H9 (cell line): ENCODE results near the gene PDS5B. TPM values are rescaled to one million over a fixed set of nuclear protein-coding genes. Genes with fewer than 3 reads are reported as not detected.

ENCODE experiments used
- DNase-seq: peaks from one replicate; pipeline ENCODE4 v3.0.0-alpha.2; 2017
- H2AFZ ChIP-seq: one replicate; pipeline ENCODE4 v1.6.1; 2013; ENCODE audit warnings: mild to moderate bottlenecking, low read length, control low read depth, moderate library complexity
- H2AK5ac ChIP-seq: 2 replicates; pipeline ENCODE4 v1.6.1; 2013; ENCODE audit warnings: low read length, control low read depth, mixed read lengths; ENCODE audit not compliant: insufficient read length
- H2BK120ac ChIP-seq: one replicate; pipeline ENCODE4 v1.6.1; 2013; ENCODE audit warnings: low read depth, mild to moderate bottlenecking, low read length, control low read depth, inconsistent platforms; ENCODE audit not compliant: poor library complexity, severe bottlenecking
- H2BK12ac ChIP-seq: 2 replicates; pipeline ENCODE4 v1.6.1; 2013; ENCODE audit warnings: low read length, control low read depth, mixed read lengths, low read depth; ENCODE audit not compliant: insufficient read length
- H2BK15ac ChIP-seq: 2 replicates; pipeline ENCODE4 v1.6.1; 2013; ENCODE audit warnings: low read depth, low read length, control low read depth
- H2BK20ac ChIP-seq: one replicate; pipeline ENCODE4 v1.6.1; 2013; ENCODE audit warnings: low read depth, mild to moderate bottlenecking, low read length, control low read depth, inconsistent platforms; ENCODE audit not compliant: poor library complexity, severe bottlenecking
- H2BK5ac ChIP-seq: 2 replicates; pipeline ENCODE4 v1.6.1; 2013; ENCODE audit warnings: low read length, control low read depth, mixed read lengths; ENCODE audit not compliant: insufficient read length
- H3K14ac ChIP-seq: 2 replicates; pipeline ENCODE4 v1.6.1; 2013; ENCODE audit warnings: low read length, control low read depth; ENCODE audit not compliant: insufficient read depth
- H3K18ac ChIP-seq: 2 replicates; pipeline ENCODE4 v1.6.1; 2013; ENCODE audit warnings: low read depth, mild to moderate bottlenecking, mixed read lengths, low read length, control low read depth; ENCODE audit not compliant: insufficient read length
- H3K23ac ChIP-seq: 2 replicates; pipeline ENCODE4 v1.6.1; 2013; ENCODE audit warnings: low read length, control low read depth, mixed read lengths, low read depth; ENCODE audit not compliant: insufficient read length
- H3K23me2 ChIP-seq: 2 replicates; pipeline ENCODE4 v1.6.1; 2013; ENCODE audit warnings: low read depth, mild to moderate bottlenecking, mixed read lengths, low read length, control low read depth; ENCODE audit not compliant: insufficient read length, poor library complexity, severe bottlenecking
- H3K27ac ChIP-seq: 2 replicates; pipeline ENCODE4 v1.5.1; 2013; ENCODE audit warnings: low read length, control low read depth, mixed read lengths, low read depth; ENCODE audit not compliant: insufficient read length
- H3K27me3 ChIP-seq: 2 replicates; pipeline ENCODE4 v1.6.1; 2013; ENCODE audit warnings: low read length, control low read depth, inconsistent platforms; ENCODE audit not compliant: insufficient read depth
- H3K4ac ChIP-seq: 2 replicates; pipeline ENCODE4 v1.6.1; 2013; ENCODE audit warnings: low read depth, mild to moderate bottlenecking, control low read depth, inconsistent platforms, low read length, moderate library complexity
- H3K4me1 ChIP-seq: 2 replicates; pipeline ENCODE4 v1.6.1; 2013; ENCODE audit warnings: low read length, control low read depth, inconsistent platforms; ENCODE audit not compliant: insufficient read depth
- H3K4me2 ChIP-seq: 2 replicates; pipeline ENCODE4 v1.6.1; 2013; ENCODE audit warnings: low read length, control low read depth, mixed read lengths; ENCODE audit not compliant: insufficient read length, insufficient read depth
- H3K56ac ChIP-seq: 2 replicates; pipeline ENCODE4 v1.6.1; 2013; ENCODE audit warnings: low read depth, mild to moderate bottlenecking, mixed read lengths, low read length, control low read depth; ENCODE audit not compliant: insufficient read length
- H3K79me1 ChIP-seq: 2 replicates; pipeline ENCODE4 v1.6.1; 2013; ENCODE audit warnings: low read depth, mild to moderate bottlenecking, moderate library complexity, low read length, control low read depth, inconsistent platforms; ENCODE audit not compliant: insufficient read depth, poor library complexity, severe bottlenecking
- H3K79me2 ChIP-seq: 2 replicates; pipeline ENCODE4 v1.6.1; 2013; ENCODE audit warnings: low read length, control low read depth, inconsistent platforms; ENCODE audit not compliant: insufficient read depth
- H3K9ac ChIP-seq: 2 replicates; pipeline ENCODE4 v1.6.1; 2013; ENCODE audit warnings: low read length, control low read depth, mixed read lengths; ENCODE audit not compliant: insufficient read length; ENCODE audit errors: extremely low read depth
- H3K9me3 ChIP-seq: one replicate; pipeline ENCODE4 v1.6.1; 2013; ENCODE audit warnings: low read depth, low read length, inconsistent platforms; ENCODE audit not compliant: control insufficient read depth
- H3T11ph ChIP-seq: one replicate; pipeline ENCODE4 v1.6.1; 2013; ENCODE audit warnings: mild to moderate bottlenecking, low read length, control low read depth, inconsistent platforms
- H4K20me1 ChIP-seq: one replicate; pipeline ENCODE4 v1.6.1; 2013; ENCODE audit not compliant: control insufficient read depth, insufficient read length, insufficient read depth
- H4K5ac ChIP-seq: 2 replicates; pipeline ENCODE4 v1.6.1; 2013; ENCODE audit warnings: low read depth, mild to moderate bottlenecking, mixed read lengths, low read length, control low read depth; ENCODE audit not compliant: insufficient read length
- H4K8ac ChIP-seq: replicated peaks from 2 replicates; pipeline ENCODE4 v1.6.1; 2013; ENCODE audit warnings: low read length, control low read depth, mixed read lengths, low read depth; ENCODE audit not compliant: insufficient read length
- H4K91ac ChIP-seq: 2 replicates; pipeline ENCODE4 v1.6.1; 2013; ENCODE audit warnings: low read depth, mild to moderate bottlenecking, moderate library complexity, mixed read lengths, low read length, control low read depth; ENCODE audit not compliant: insufficient read length
- H3K27ac Mint-ChIP-seq, 3 experiments: 2 replicates in 2 of 3; 3 replicates in 1 of 3; pipeline ENCODE4 v1.8.0; 2020 to 2021; ENCODE audit warnings: mixed read lengths in 3 of 3, mild to moderate bottlenecking in 1 of 3, moderate library complexity in 1 of 3
- H3K27me3 Mint-ChIP-seq: 2 replicates; pipeline ENCODE4 v1.8.0; 2021; ENCODE audit warnings: low read depth, mild to moderate bottlenecking, moderate library complexity, mixed read lengths
- H3K36me3 Mint-ChIP-seq, 3 experiments: 2 replicates in 2 of 3; 3 replicates in 1 of 3; pipeline ENCODE4 v1.8.0; 2020 to 2021; ENCODE audit warnings: low read depth in 3 of 3, mixed read lengths in 3 of 3; ENCODE audit not compliant: insufficient read depth in 1 of 3
- H3K4me1 Mint-ChIP-seq, 2 experiments: 2 replicates each; pipeline ENCODE4 v1.8.0; 2020; ENCODE audit warnings: mixed read lengths in 2 of 2
- H3K4me3 Mint-ChIP-seq, 2 experiments: 2 replicates in 1 of 2; 3 replicates in 1 of 2; pipeline ENCODE4 v1.8.0; 2020 to 2021; ENCODE audit warnings: mild to moderate bottlenecking in 2 of 2, mixed read lengths in 2 of 2, moderate library complexity in 1 of 2
- H3K9me3 Mint-ChIP-seq, 2 experiments: 2 replicates in 1 of 2; 3 replicates in 1 of 2; pipeline ENCODE4 v1.8.0; 2020; ENCODE audit warnings: mild to moderate bottlenecking in 2 of 2, mixed read lengths in 2 of 2, moderate library complexity in 1 of 2
- WGBS: extraction: QIAGEN DNeasy Blood & Tissue Kit; methylation state at CpG from one replicate; pipeline ENCODE4 v1.1.7; 2013; ENCODE audit warnings: missing lambda C conversion rate, low lambda C conversion rate, mixed read lengths; ENCODE audit not compliant: insufficient read length; ENCODE audit errors: extremely low coverage; 5-methylcytosine and 5-hydroxymethylcytosine counted together
- total RNA-seq: library from RNA; stranded (reverse); gene quantifications from 2 replicates; pipeline ENCODE4 v1.2.1, GENCODE V29; 2021
- TF ChIP-seq, protein P1 (sequence below): fragments of 200-600 bp; sonication (generic); conservative IDR thresholded peaks from 3 replicates; pipeline ENCODE4 v1.8.0; 2021; ENCODE audit warnings: antibody characterized with exemption, mild to moderate bottlenecking

Gene PDS5B
- total RNA-seq, 1 experiment from 2014 or later, result 50.0 TPM

- H3K9me3 Mint-ChIP-seq, result no peaks in the 10 kb centered on the region
Observed at GRCh38 chr13:32824061-32824460, 237.8 kb downstream of the PDS5B start.

More at GRCh38 chr13:32824061-32824460, 237.8 kb downstream of the PDS5B start:
- H3K14ac ChIP-seq, result peak overlapping the region; percentile 84
- Mint-ChIP-seq H3K4me3 (no peak overlapping the region), H3K27me3 (no peaks in the 10 kb centered on the region), H3K27ac (no peak overlapping the region), H3K4me1 (peaks cover 6 to 8% of the 10 kb centered on the region in 2 experiments), H3K36me3 (peaks cover 0 to 2% (median 0%) of the 10 kb centered on the region in 3 experiments; a peak in 1 of 7 replicates)
- no peak overlapping the region for H4K8ac ChIP-seq
- no peak overlapping the region for H4K91ac ChIP-seq
- no peak overlapping the region for H3K23ac ChIP-seq
- H2BK15ac ChIP-seq, result no peak overlapping the region
- no peak overlapping the region for H3K56ac ChIP-seq
- H2BK20ac ChIP-seq, result no peak overlapping the region
- no peak overlapping the region for H2BK120ac ChIP-seq
- peaks cover 4% of the 10 kb centered on the region; the same call in 1 of the 2 replicates for H3K4me1 ChIP-seq
- no peak overlapping the region for H2AK5ac ChIP-seq
- H3K27me3 ChIP-seq, result no peaks in the 10 kb centered on the region
- no peaks in the 10 kb centered on the region for H3K79me2 ChIP-seq
- no peaks in the 10 kb centered on the region for H3K23me2 ChIP-seq
- H3T11ph ChIP-seq, result no peak overlapping the region
- no peak overlapping the region for H2AFZ ChIP-seq
- no peak overlapping the region for H3K27ac ChIP-seq
- H2BK5ac ChIP-seq, result no peak overlapping the region
- H3K9ac ChIP-seq, result no peak overlapping the region
- peak overlapping the region; percentile 33 for H3K18ac ChIP-seq
- whole genome bisulfite sequencing, result no CpG with 5 or more reads among the region's 15 CpGs
- no peaks in the 10 kb centered on the region for H3K9me3 ChIP-seq
- no peak overlapping the region for H3K4me2 ChIP-seq
- H3K4ac ChIP-seq, result no peak overlapping the region
- no peaks in the 10 kb centered on the region for H3K79me1 ChIP-seq
- H4K20me1 ChIP-seq, result no peaks in the 10 kb centered on the region
- DNase-seq, result no peak
- no peak overlapping the region for H2BK12ac ChIP-seq
- no peak overlapping the region for H4K5ac ChIP-seq
- TF ChIP-seq, protein P1, sequence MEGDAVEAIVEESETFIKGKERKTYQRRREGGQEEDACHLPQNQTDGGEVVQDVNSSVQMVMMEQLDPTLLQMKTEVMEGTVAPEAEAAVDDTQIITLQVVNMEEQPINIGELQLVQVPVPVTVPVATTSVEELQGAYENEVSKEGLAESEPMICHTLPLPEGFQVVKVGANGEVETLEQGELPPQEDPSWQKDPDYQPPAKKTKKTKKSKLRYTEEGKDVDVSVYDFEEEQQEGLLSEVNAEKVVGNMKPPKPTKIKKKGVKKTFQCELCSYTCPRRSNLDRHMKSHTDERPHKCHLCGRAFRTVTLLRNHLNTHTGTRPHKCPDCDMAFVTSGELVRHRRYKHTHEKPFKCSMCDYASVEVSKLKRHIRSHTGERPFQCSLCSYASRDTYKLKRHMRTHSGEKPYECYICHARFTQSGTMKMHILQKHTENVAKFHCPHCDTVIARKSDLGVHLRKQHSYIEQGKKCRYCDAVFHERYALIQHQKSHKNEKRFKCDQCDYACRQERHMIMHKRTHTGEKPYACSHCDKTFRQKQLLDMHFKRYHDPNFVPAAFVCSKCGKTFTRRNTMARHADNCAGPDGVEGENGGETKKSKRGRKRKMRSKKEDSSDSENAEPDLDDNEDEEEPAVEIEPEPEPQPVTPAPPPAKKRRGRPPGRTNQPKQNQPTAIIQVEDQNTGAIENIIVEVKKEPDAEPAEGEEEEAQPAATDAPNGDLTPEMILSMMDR, result no peak
